Glomerular endothelial cell (primary cell): Measurements from ENCODE around the gene WDR12. TPM values are rescaled to one million over a fixed set of nuclear protein-coding genes. Genes with fewer than 3 reads are reported as not detected.
"Not testable (repeated sequence)": the region's sequence is repeated elsewhere in the genome, so short reads cannot be mapped to it uniquely, and the experiment has no call there.

Experiments
- DNase-seq: peaks from one replicate; pipeline ENCODE4 v3.0.0-alpha.2; 2011; ENCODE audit warnings: low read depth, low spot score; ENCODE audit errors: extremely low read depth
- total RNA-seq: library from RNA; depleted of rRNA; stranded (reverse); fragments of >200 nt; gene quantifications from 2 replicates; pipeline ENCODE4 v1.2.3, GENCODE V29; 2015

The WDR12 gene
- total RNA-seq, 1 donor from 2014 or later = 15.2 TPM

DNA sequence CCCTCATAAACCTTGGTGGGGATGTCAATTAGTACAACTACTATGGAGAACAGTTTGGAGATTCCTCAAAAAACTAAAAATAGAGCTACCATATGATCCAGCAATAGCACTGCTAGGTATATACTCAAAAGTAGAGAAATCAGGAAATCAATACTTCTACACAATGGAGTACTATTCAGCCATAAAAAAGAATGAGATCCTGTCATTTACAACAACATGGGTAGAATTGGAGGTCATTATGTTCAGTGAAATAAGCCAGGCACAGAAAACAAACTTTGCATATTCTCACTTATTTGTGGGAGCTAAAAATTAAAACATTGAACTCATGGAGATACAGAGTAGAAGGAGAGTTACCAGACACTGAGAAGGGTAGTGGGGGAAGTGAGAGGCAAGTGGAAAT, 6.0 kb downstream of the WDR12 start:
- DNase-seq = not testable (repeated sequence)

- no peak for DNase-seq
Observed at GRCh38 chr2:202885190-202885589, 26.3 kb downstream of the WDR12 start.

DNA sequence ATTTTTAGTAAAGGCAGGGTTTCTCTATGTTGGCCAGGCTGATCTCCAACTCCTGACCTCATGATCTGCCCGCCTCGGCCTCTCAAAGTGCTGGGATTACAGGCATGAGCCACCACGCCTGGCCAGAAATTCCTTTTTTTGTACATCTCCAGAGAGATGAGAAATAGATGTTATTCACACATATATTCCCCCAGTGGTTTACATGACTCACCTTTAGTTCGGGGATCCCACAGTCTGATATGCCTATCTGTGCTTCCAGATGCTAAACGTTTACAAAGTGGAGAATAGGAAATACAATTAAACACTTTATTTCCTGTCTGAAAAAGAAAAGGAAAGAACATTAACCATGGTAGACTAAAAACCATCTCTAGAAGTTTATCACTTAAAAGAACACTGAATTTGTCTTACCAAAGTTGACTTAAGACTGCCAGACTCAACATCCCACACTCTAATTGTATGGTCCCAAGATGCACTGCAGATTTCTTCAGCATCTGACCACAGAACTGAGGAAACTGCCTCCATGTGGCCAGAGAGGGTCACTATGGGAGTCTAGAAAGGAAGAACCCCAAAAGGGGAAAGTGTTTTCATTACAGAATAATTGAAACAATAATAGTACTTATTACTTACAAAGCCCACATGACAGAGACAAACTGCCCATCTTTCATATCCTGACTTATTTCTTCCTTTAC, 27.3 kb downstream of the WDR12 start:
- DNase-seq = no peak

GRCh38 chr2:202881570-202881969, 29.9 kb downstream of the WDR12 start:
- no peak for DNase-seq

- DNase-seq = no peak
Observed at GRCh38 chr2:202877699-202878098, 33.8 kb downstream of the WDR12 start.

- DNase-seq = no peak
Observed at GRCh38 chr2:202871300-202872141, 40.0 kb downstream of the WDR12 start, which contains the start of gene ICA1L. Gene ICA1L (minus strand): TSS chr2:202871766. CDS start chr2:202829009, 42,757 bp downstream.

GRCh38 chr2:202870431-202871299, 40.8 kb downstream of the WDR12 start:
- DNase-seq = no peak

GRCh38 chr2:202861987-202862386, 49.5 kb downstream of the WDR12 start:
- DNase-seq = no peak

GRCh38 chr2:202858601-202859000, 52.9 kb downstream of the WDR12 start:
- DNase-seq = no peak

DNA sequence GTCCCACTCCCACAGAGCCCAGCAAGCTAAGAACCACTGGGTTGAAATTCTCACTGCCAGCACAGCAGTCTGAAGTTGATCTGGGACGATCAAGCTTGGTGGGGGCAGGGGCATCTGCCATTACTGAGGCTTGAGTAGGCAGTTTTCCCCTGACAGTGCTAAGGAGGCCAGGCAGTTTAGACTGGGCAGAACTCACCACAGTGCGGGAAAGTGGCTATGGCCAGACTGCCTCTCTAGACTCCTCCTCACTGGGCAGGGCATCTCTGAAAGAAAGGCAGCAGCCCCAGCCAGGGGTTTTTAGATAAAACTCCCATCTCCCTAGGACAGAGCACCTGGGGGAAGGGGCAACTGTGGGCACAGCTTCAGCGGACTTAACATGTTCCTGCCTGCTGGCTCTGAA, 62.1 kb downstream of the WDR12 start:
- DNase-seq = not testable (repeated sequence)

GRCh38 chr2:202848813-202849212, 62.7 kb downstream of the WDR12 start:
- no peak for DNase-seq

DNA sequence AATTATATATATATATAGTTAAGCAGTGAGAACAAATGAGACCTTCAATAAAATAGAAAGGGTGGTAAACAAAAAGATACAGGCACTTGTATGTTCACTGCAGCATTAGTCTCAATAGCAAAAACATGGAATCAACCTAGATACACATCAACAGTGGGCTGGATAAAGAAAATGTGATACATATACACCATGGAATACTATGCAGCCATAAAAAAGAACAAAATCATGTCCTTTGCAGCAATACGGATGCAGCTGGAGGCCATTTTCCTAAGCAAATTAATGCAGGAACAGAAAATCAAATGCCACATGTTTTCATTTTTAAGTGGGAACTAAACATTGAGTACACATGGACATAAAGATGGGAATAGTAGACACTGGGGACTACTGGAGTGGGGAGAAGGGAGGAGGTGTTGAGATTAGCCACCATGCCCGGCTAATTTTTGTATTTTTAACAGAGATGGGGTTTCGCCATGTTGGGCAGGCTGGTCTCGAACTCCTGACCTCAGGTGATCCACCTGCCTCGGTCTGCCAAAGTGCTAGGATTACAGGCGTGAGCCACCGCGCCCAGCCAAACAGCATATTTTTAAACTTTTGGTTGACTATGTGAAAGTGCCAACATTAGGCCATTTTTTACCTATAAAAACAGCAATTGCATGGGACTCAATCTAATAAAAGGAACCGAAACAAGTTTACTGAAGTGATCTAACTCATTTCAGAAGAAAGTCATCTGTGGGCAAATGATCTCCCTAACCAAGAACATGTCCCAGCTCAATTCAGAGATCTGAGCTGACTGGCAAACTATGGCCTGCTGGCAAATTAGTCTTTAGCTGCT, 63.6 kb downstream of the WDR12 start:
- DNase-seq = no peak

- DNase-seq = no peak
Observed at GRCh38 chr2:202844656-202845055, 66.8 kb downstream of the WDR12 start.

DNA sequence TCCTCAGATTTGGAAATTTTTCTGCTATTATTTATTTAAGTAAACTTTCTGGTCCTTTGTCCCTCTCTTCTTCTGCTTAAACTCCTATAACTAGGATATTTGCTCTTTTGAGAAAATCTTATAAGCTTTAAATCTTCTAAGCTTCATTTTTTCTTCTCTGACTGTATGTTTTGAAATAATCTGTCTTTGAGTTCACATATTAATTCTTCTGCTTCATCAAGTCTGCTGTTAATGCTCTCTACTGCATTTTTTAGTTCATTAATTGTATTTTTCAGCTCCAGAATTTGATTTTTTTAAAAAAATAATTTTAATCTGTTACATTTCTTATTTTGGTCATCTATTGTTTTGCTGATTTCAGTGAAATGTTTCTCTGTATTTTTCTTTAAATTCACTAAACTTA, 68.8 kb downstream of the WDR12 start:
- DNase-seq = no peak

- DNase-seq = no peak
Observed at GRCh38 chr2:202841090-202841867, 70.2 kb downstream of the WDR12 start.

DNA sequence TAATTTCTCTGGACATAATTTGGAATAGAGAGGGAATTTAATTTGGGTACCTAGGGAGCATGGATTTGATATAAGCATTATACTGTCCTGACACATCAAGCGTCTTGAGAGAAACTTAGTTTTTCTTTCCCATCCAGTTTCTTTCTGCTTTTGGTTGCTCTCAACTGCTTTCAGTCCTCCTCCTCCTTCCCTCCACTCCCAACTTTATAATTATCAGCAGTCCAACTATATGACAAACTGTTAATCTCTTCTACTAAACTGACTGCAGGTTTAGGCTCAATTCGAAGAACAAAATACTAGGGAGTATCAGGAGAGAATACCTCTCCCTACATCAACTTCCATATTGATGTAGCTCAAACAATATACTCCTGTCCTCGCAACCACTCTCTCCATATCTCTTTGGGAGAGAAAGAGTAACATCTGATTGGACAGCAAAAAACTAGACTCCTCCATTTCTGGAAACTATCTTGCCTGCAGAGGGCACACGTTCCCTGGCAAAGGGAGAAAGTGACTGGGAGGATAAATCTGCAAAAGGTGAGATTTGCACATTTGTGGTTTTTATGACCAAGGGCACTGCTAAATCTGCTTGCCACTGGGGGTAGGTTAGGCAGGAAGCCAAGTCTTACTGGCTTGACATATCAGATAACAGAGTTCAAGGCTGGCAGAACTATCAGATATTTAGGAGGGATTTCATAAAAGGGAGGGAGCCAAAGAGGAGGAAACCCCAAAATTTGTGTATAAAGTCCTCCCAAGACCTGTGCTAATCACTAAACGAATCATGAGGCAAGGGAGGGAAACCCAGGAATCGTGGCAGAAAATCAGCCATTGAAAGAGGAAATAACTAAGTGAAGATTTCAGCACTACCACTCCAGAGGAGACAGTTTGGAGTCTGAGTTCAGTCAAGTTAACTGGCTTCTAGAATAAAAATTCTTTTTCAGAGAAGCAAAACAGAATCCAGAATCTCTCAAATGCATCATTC, 79.9 kb downstream of the WDR12 start:
- no peak for DNase-seq

- no peak for DNase-seq
Observed at GRCh38 chr2:202824901-202825300, 86.6 kb downstream of the WDR12 start.
